NT2/D1 (cell line): ENCODE results near the gene PERCC1.

Experiments
- DNase-seq: peaks from one replicate; pipeline ENCODE4 v3.0.0-alpha.2; 2011; ENCODE audit warnings: low read depth, low spot score
- H3K27me3 ChIP-seq: 2 replicates; pipeline ENCODE4 v1.6.0; 2011; ENCODE audit warnings: mild to moderate bottlenecking; ENCODE audit not compliant: insufficient read length, insufficient read depth
- H3K36me3 ChIP-seq: 2 replicates; pipeline ENCODE4 v1.6.1; 2011; ENCODE audit warnings: mild to moderate bottlenecking, low read length, mixed read lengths; ENCODE audit not compliant: insufficient read depth, insufficient read length
- H3K4me1 ChIP-seq: 2 replicates; pipeline ENCODE4 v1.5.1; 2011; ENCODE audit not compliant: insufficient read depth, insufficient read length
- H3K4me3 ChIP-seq: 2 replicates; pipeline ENCODE4 v1.5.1; 2011; ENCODE audit warnings: low read depth; ENCODE audit not compliant: insufficient read length
- H3K9ac ChIP-seq: 2 replicates; pipeline ENCODE4 v1.6.0; 2011; ENCODE audit warnings: low read depth; ENCODE audit not compliant: insufficient read length
- H3K9me3 ChIP-seq: 2 replicates; pipeline ENCODE4 v1.5.1; 2011; ENCODE audit warnings: mild to moderate bottlenecking, low read length; ENCODE audit not compliant: insufficient read depth
- SUZ12 ChIP-seq: IDR thresholded peaks from 2 replicates; pipeline ENCODE4 v1.6.1; 2011; ENCODE audit not compliant: insufficient read length, insufficient read depth; ENCODE audit errors: extremely low read depth
- YY1 ChIP-seq: IDR thresholded peaks from 2 replicates; pipeline ENCODE4 v1.6.1; 2011; ENCODE audit not compliant: insufficient read length, insufficient read depth
- ZNF274 ChIP-seq: IDR thresholded peaks from 2 replicates; pipeline ENCODE4 v1.6.1; 2011; ENCODE audit warnings: mild to moderate bottlenecking, low read depth, low read length

PERCC1 gene

GRCh38 chr16:1459967-1460366 lies 29.1 kb downstream of the PERCC1 start:
- Histone ChIP-seq H3K4me1 (no peaks in the 10 kb centered on the region), H3K27me3 (no peaks in the 10 kb centered on the region), H3K9ac (no peak overlapping the region), H3K4me3 (no peak overlapping the region), H3K9me3 (no peaks in the 10 kb centered on the region), H3K36me3 (peaks cover 59% of the 10 kb centered on the region)
- DNase-seq, result no peak
- TF ChIP-seq ZNF274 (no peak), YY1 (no peak), SUZ12 (no peak)

GRCh38 chr16:1460602-1461138 lies 29.8 kb downstream of the PERCC1 start:
- no peaks in the 10 kb centered on the region for H3K27me3 ChIP-seq
- no peak overlapping the region for H3K9ac ChIP-seq
- TF ChIP-seq ZNF274 (no peak), SUZ12 (no peak), YY1 (no peak)
- DNase-seq, result no peak
- H3K9me3 ChIP-seq, result no peaks in the 10 kb centered on the region
- H3K36me3 ChIP-seq, result peaks cover 52% of the 10 kb centered on the region
- no peaks in the 10 kb centered on the region for H3K4me1 ChIP-seq
- H3K4me3 ChIP-seq, result no peak overlapping the region

GRCh38 chr16:1461146-1461545 lies 30.3 kb downstream of the PERCC1 start:
- Histone ChIP-seq H3K9me3 (no peaks in the 10 kb centered on the region), H3K27me3 (no peaks in the 10 kb centered on the region), H3K4me3 (no peak overlapping the region), H3K36me3 (peaks cover 47% of the 10 kb centered on the region), H3K9ac (no peak overlapping the region), H3K4me1 (no peaks in the 10 kb centered on the region)
- DNase-seq, result no peak
- TF ChIP-seq SUZ12, result no peak
- TF ChIP-seq ZNF274, result no peak
- no peak for TF ChIP-seq YY1

GRCh38 chr16:1464196-1464893 lies 33.5 kb downstream of the PERCC1 start:
- no peaks in the 10 kb centered on the region for H3K27me3 ChIP-seq
- H3K36me3 ChIP-seq, result peaks cover 32% of the 10 kb centered on the region
- H3K9ac ChIP-seq, result no peak overlapping the region
- no peak for DNase-seq
- H3K4me1 ChIP-seq, result no peaks in the 10 kb centered on the region
- H3K9me3 ChIP-seq, result no peaks in the 10 kb centered on the region
- no peak overlapping the region for H3K4me3 ChIP-seq
- TF ChIP-seq YY1 (no peak), SUZ12 (no peak)

- no peak overlapping the region for H3K9ac ChIP-seq
- no peak for TF ChIP-seq ZNF274
- TF ChIP-seq SUZ12, result no peak
- TF ChIP-seq YY1, result no peak
Measured at GRCh38 chr16:1464894-1465566, 34.2 kb downstream of the PERCC1 start.

GRCh38 chr16:1465567-1465915 lies 34.7 kb downstream of the PERCC1 start:
- TF ChIP-seq SUZ12, result no peak
- TF ChIP-seq YY1, result no peak
- TF ChIP-seq ZNF274, result no peak
- no peaks in the 10 kb centered on the region for H3K9me3 ChIP-seq
- DNase-seq, result no peak
- H3K9ac ChIP-seq, result no peak overlapping the region
- no peaks in the 10 kb centered on the region for H3K4me1 ChIP-seq
- peaks cover 23% of the 10 kb centered on the region for H3K36me3 ChIP-seq
- no peak overlapping the region for H3K4me3 ChIP-seq
- H3K27me3 ChIP-seq, result no peaks in the 10 kb centered on the region

More at GRCh38 chr16:1464894-1465566, 34.2 kb downstream of the PERCC1 start:
- no peak for DNase-seq
- Histone ChIP-seq H3K4me1 (no peaks in the 10 kb centered on the region), H3K4me3 (no peak overlapping the region), H3K27me3 (no peaks in the 10 kb centered on the region), H3K9me3 (no peaks in the 10 kb centered on the region), H3K36me3 (peaks cover 28% of the 10 kb centered on the region)

GRCh38 chr16:1466054-1466453 lies 35.2 kb downstream of the PERCC1 start:
- Histone ChIP-seq H3K9me3 (no peaks in the 10 kb centered on the region), H3K4me3 (no peak overlapping the region), H3K4me1 (no peaks in the 10 kb centered on the region), H3K9ac (no peak overlapping the region), H3K36me3 (peaks cover 17% of the 10 kb centered on the region), H3K27me3 (no peaks in the 10 kb centered on the region)
- no peak for DNase-seq
- TF ChIP-seq SUZ12, result no peak
